NAMALWA (cell line): ENCODE measurements around the gene KCNN2.

Source experiments
- DNase-seq: peaks from one replicate; pipeline ENCODE4 v3.0.0-alpha.2; 2015; ENCODE audit warnings: low spot score

KCNN2 gene

GRCh38 chr5:114361724-114362196 lies at the start of gene KCNN2:
Gene KCNN2, plus strand, starts transcription at chr5:114362070. Its CDS starts 70 bp downstream, at chr5:114362140.
- DNase-seq: no peak

GRCh38 chr5:114312658-114313057 lies 49.2 kb upstream of the KCNN2 start:
- DNase-seq: no peak

DNA sequence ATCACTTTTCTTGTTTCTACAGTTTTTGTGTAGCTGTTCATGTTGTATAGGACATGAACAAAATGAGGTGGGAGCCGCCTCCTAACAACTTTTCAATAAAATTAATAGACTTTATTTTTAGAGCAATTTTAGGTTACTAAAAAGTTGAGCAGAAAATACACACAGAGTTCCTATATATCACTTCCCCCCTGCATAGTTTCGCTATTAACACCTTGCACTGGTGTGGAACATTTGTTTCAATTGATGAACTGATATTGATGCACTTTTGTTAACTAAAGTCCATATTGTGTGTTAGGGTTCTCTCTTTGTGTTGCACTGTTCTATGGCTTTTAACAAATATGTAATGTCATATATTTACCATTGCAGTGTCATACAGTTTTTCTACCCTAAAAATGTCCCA lies 47.8 kb upstream of the KCNN2 start:
- DNase-seq: no peak

DNA sequence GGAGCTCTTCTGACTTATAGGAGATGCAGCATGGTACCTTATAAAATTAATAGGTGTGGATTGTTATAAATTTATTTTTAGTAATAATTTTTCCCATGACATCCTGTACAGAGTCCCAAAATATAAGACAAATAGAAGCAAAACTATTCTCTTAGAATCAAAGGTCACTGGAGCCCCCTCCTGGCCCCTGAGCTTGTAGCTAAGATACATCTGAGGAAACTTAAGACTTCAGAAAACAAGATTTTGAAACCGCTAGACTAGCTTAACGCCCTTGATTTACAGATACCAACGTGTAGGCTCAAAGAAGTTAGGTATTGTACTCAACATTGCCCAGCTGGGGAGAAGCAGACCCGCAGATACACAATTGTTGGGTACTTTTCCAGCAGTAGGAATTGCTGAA lies 45.7 kb upstream of the KCNN2 start:
- DNase-seq: no peak

- DNase-seq: no peak
Measured at GRCh38 chr5:114317751-114318150, 44.1 kb upstream of the KCNN2 start.

GRCh38 chr5:114319236-114319635 lies 42.6 kb upstream of the KCNN2 start:
- DNase-seq: no peak

DNA sequence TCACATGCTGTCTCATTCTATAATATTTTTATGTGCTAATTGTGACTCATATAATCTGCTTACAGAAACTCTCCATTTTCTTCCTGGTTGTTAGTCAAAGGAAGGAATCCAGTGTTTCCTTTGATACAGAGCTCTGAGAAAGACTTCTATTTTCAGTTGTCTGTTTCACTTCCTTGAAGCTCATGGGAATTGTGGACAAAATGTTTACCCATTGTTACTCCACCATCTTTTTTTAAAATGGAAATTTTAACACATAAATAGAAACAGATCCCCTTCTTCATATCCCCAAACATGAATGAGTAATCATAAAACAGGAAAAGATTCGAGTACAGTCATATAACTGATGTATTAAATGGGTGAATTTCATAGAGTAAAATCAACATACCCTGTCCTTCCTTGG lies 42.0 kb upstream of the KCNN2 start:
- DNase-seq: no peak

GRCh38 chr5:114324282-114324681 lies 37.6 kb upstream of the KCNN2 start:
- DNase-seq: no peak

DNA sequence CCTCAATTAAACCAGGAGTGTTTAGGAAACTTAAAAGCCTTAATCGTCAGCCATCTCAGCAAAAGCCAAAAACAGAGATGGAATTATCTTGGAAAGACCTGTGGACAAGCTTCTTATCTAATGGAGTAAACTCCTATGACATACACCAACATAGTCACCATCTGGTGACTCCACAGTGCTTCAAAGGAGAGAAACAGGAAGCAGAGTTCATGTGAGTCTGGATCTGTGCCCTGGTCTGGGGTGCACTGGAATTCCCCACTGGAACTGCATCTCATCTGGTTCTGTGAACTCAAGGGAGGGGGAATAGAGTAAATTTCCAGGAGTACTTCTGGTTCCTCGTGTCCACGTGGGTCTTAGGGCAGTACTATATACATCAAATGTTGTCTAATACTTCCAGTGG lies 36.3 kb upstream of the KCNN2 start:
- no peak for DNase-seq

- DNase-seq: no peak
Measured at GRCh38 chr5:114327474-114327873, 34.4 kb upstream of the KCNN2 start.

- no peak for DNase-seq
Measured at GRCh38 chr5:114327987-114328386, 33.9 kb upstream of the KCNN2 start.

DNA sequence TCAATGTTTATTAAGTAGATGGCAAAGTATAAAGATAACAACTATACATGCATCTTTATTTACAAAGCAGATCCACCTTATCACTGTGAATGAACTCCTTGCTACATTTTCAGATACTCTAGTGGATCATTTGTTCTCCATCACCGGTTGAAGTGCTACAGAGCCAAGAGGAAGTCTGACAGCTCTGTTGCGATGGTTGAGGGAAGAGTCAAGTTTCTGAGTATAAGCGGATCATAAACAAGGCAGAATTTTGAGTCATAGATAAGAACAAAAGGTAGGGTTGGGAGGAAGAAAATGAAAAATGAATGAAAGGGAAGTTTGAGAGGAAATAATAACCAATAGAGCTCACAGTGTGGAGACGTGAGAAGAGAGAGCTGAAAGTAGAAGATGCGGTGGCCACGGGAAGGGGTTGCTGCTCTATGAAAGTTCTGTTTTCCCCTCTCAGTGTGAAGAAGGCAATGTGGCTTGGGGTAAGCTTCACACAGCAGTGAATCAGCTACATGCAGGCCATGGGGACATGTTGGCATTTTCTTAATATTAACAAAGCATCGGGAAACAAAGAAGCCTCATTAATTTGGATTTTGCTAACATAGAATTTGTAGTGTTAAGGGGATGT lies 30.8 kb upstream of the KCNN2 start:
- no peak for DNase-seq

DNA sequence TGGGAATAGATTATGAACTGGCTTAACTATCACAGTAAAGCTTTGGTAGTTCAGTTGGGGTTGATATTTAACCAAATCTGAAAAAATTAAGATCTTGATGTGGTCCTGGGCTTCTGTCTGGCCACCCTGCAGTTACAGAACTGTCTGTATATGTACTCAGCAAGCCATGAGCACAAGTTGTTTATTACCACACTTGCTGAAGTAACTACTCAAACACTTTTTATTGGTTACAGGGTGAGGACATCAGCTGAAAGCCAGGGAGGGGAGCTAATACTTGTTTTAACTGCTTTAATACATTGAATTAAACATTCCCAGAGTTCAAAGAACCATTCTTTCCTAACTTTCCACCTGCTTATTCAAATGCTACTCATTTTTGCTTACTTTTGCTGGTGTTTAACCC lies 29.4 kb upstream of the KCNN2 start:
- DNase-seq: no peak

DNA sequence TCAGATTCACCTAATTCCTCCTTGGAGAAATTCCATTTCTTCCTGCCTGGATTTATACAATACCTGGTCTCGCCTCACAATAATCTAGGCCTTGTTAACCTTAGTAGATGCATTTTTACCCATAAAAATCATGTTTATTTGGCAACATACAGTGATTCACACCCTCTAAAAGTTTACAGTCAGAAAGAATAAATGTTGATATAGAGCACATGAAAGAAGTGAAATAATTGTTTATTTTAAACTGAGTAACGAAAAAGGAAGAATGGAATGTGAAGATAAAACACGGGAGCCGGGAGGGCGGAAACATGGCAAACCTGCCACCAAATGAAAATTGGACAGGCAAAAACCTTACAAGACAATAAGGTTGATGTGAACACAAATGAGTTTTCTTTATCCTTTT lies 28.9 kb upstream of the KCNN2 start:
- no peak for DNase-seq

DNA sequence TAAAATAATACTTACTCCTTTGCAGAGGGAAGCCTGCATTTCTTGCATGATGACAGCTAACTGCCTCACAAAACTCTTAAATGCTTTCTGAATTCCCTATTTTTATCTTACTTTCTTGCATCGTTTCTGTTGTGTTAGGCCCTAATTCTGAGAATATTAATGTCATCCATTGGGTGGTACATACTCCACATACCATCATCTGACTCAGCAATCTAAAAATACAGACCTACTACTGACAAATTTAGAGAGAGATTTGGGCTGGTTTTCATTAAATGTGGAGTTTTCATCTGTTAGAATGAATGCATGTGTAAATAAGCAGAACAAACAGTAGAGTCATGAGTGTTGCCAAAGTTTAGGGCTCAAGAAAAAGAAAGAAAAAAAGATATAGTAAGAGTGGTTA lies 26.5 kb upstream of the KCNN2 start:
- DNase-seq: no peak

DNA sequence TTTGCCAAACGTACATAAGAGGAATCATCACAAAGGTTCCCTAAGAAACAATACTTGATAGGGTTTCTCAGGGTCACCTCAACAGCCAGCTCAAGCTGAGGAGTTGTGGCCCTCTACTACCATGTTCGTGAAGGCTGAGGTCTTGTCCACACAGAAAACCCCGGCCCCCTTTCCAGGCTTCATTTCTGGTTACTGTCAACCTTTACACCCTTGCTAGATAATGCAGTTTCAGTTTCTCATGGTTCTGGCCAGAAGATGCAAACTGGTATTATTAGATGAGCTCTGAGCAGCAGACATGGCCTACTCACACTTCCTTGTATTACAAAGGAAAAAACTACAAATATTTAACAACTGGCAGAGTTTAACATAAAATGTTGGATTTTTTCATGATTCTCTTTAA lies 22.8 kb upstream of the KCNN2 start:
- DNase-seq: no peak

DNA sequence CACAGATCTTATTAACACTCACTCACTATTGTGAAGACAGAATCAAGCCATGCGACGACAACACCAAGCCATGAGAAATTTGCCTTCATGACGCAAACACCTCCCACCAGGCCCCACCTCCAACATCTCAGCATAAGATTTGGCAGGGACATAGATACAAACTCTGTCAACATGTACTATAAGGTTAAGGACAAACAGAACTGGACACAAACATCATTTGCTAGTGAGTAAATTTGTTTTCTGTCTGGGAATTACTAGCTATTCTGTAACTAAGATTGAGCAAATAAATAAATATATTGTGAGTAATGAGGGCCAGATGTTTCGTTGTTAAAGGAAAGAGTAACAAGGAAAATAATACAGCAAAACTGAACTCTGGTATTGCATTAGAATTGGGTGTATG lies 15.7 kb upstream of the KCNN2 start:
- DNase-seq: no peak

GRCh38 chr5:114355086-114355830 lies 6.6 kb upstream of the KCNN2 start:
- no peak for DNase-seq

DNA sequence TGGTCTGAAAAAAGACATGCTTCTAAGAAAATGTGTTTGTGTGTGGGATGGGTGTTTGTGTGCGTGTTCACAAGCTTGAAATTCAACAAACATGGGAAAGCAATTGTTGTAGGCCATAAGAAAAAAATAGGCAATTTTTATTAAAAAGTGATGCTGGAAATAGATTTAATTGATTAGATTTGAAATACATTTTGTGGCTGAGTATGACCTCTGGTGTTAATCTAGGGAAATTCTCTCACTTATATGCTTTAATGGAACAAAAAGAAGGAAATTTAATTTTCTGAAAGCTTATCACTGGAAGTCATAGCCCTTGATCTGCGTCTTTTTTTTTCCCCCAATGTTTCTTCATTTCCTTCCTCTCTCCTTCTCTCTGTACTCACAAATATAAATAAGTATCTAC lies 3.5 kb upstream of the KCNN2 start:
- no peak for DNase-seq

- no peak for DNase-seq
Measured at GRCh38 chr5:114360357-114360756, 1.5 kb upstream of the KCNN2 start.

GRCh38 chr5:114360816-114361723 lies 800 bp upstream of the KCNN2 start:
- no peak for DNase-seq

- no peak for DNase-seq
Measured at GRCh38 chr5:114362197-114362976, 517 bp downstream of the KCNN2 start.
